Mucosa of descending colon (tissue), 3 donors: ENCODE measurements around the gene AKAP12. TPM values are rescaled to one million over a fixed set of nuclear protein-coding genes. Genes with fewer than 3 reads are reported as not detected.
A peak's percentile ranks its signal among the peaks of the same experiment; 100 is the strongest.

Experiments used
- ATAC-seq: fragments of 200-7000 bp; cut with Tn5 transposase; one replicate; pipeline ENCODE4 v1.9.1; 2020; ENCODE audit warnings: mild to moderate bottlenecking, moderate library complexity
- DNase-seq, 3 donors: peaks; one replicate each; pipeline ENCODE4 v3.0.0-alpha.2; 2020
- H3K36me3 ChIP-seq: fragments of 200-600 bp; one replicate; pipeline ENCODE4 v1.8.0; 2021; ENCODE audit warnings: low read depth, mild to moderate bottlenecking
- H3K4me1 ChIP-seq: fragments of 200-600 bp; one replicate; pipeline ENCODE4 v1.8.0; 2021; ENCODE audit warnings: low read depth, mild to moderate bottlenecking
- H3K4me3 ChIP-seq: fragments of 200-600 bp; one replicate; pipeline ENCODE4 v1.8.0; 2021; ENCODE audit warnings: mild to moderate bottlenecking
- H3K9me3 ChIP-seq: fragments of 200-600 bp; one replicate; pipeline ENCODE4 v1.8.0; 2021; ENCODE audit warnings: mild to moderate bottlenecking
- CTCF ChIP-seq: fragments of 200-600 bp; IDR thresholded peaks from one replicate; pipeline ENCODE4 v1.8.0; 2022; ENCODE audit warnings: antibody characterized with exemption, mild to moderate bottlenecking
- intact Hi-C, 2 donors: fragments of 100-400 bp; cut with DNase I in 1 of 2; cut with micrococcal nuclease in 1 of 2; formaldehyde crosslinking; loops; one replicate each; pipeline versions ENCODE4 v1.11.0 to v1.11.1; 2022; cut with DNase I, micrococcal nuclease
- long read RNA-seq, 2 donors: library from polyadenylated mRNA; unstranded; transcript quantifications; one replicate each; pipeline ENCODE4 v2.0.0, GENCODE V29; 2019 to 2021
- total RNA-seq, 3 donors: library from RNA; stranded (reverse); fragmentation: NEBNext Ultra II Directional in 2 of 3; extraction: Animal tissue kit (Norgen Biotek cat#: 25700) in 2 of 3; gene quantifications; one replicate each; pipeline versions ENCODE4 v1.2.1 to v1.2.4, GENCODE V29; 2021 to 2023
- donor health status: DM: no; HTN: no; CAD: no; lungs with moderate emphysema.
- donor health status: DM: no; HTN: no; CAD: no.
- donor health status: DM: no; HTN: yes; CAD: no.

AKAP12 gene
- 100 to 1,000 TPM in 1 of 3 donors, 10 to 100 TPM in 1, 1 to 10 TPM in 1; 6.3 to 192 (median 15.3) TPM for total RNA-seq
- long read RNA-seq, donor 1, full-length matches to known transcripts: 2 of 57 reads
- long read RNA-seq, donor 1, partial matches to known transcripts: 34 of 57 reads
- long read RNA-seq, donor 1, other reads (novel, unspliced or antisense): 21 of 57 reads
- long read RNA-seq, donor 2, partial matches to known transcripts: 5 of 6 reads
- long read RNA-seq, donor 2, other reads (novel, unspliced or antisense): 1 of 6 reads

- Histone ChIP-seq H3K4me3 (peak within 1 kb of the TSS; percentile 20), H3K4me1 (peaks cover 6% of the 10 kb centered on the region), H3K36me3 (no peaks in the 10 kb centered on the region), H3K9me3 (no peaks in the 10 kb centered on the region)
- no peak for TF ChIP-seq CTCF
- intact Hi-C loops: loop anchor here in 1 of 2 donors (10.0 kb wide), 1 partner anchor 225 kb away; no protein-coding TSS in a partner anchor
- DNase-seq (peak; percentile 7 to 50 (median 28)), ATAC-seq (peak; percentile 41)
Measured at GRCh38 chr6:151239603-151240035, at the start of gene AKAP12. Gene AKAP12, plus strand, starts transcription at chr6:151239967. Its CDS starts 596 bp downstream, at chr6:151240563.

DNA sequence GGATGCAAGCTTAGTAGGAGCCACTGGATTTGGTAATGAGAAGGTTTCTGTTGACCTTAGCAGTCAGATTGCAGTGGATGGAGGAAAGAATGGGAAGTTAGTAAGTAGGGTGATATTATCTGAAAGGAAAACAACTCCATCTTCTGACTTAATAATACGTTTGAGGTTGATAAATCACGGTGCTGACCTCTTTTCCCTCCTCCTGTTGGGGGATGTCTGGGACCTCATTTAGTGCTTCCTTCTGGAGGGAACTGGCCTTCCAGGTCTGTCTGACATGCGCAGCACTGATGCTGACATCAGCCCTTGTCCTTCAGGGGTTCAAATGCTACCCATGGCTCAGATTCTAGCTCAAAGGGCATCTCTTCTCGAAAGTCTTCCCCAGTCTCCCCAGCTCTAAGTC lies 48.2 kb upstream of the AKAP12 start:
- Histone ChIP-seq H3K9me3 (no peaks in the 10 kb centered on the region), H3K4me3 (no peak overlapping the region), H3K4me1 (no peaks in the 10 kb centered on the region), H3K36me3 (no peaks in the 10 kb centered on the region)
- no peak for TF ChIP-seq CTCF
- intact Hi-C loops: no loop called here
- ATAC-seq (no peak), DNase-seq (no peak)

GRCh38 chr6:151196555-151196954 lies 43.2 kb upstream of the AKAP12 start:
- H3K4me1 ChIP-seq: no peaks in the 10 kb centered on the region
- H3K36me3 ChIP-seq: no peaks in the 10 kb centered on the region
- intact Hi-C loops: no loop called here
- H3K4me3 ChIP-seq: no peak overlapping the region
- DNase-seq (peak in 1 of 3 donors; percentile 51), ATAC-seq (no peak)
- no peak for TF ChIP-seq CTCF
- no peaks in the 10 kb centered on the region for H3K9me3 ChIP-seq

- DNase-seq (no peak), ATAC-seq (no peak)
- Histone ChIP-seq H3K36me3 (no peaks in the 10 kb centered on the region), H3K4me3 (no peak overlapping the region), H3K4me1 (no peaks in the 10 kb centered on the region), H3K9me3 (no peaks in the 10 kb centered on the region)
- intact Hi-C loops: no loop called here
- no peak for TF ChIP-seq CTCF
Measured at GRCh38 chr6:151197556-151197955, 42.2 kb upstream of the AKAP12 start.

DNA sequence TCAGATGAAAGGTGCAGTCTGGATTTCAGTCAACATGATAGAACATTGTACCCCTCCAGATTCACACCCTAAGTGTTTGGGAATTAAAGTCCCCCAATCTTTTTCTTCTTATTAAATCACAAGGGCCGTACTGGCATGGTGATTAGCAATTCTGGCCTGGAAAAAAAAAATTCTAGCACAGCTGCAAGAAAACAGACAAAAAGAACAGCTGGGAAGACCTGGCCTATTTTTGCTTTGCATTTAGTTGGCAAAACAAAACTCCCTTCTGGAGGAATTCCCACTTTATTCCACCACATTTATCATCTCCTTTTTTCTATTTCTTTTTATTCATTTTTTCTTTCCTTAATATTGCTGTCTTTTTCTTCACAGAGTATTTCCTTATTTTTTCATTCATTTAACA lies 39.8 kb upstream of the AKAP12 start:
- Histone ChIP-seq H3K9me3 (no peaks in the 10 kb centered on the region), H3K4me3 (no peak overlapping the region), H3K36me3 (no peaks in the 10 kb centered on the region), H3K4me1 (no peaks in the 10 kb centered on the region)
- ATAC-seq: no peak
- intact Hi-C loops: no loop called here
- TF ChIP-seq CTCF: no peak
- DNase-seq: no peak
